Suprapubic skin (tissue), 4 donors: ENCODE measurements around the gene LYPD6B.

Source experiments
- EP300 ChIP-seq: sonication (generic); formaldehyde crosslinking; IDR thresholded peaks from one replicate; pipeline ENCODE4 v1.6.1; 2017; ENCODE audit warnings: antibody characterized with exemption
- POLR2A ChIP-seq, 2 donors: fragments of 450-650 bp; IDR thresholded peaks; one replicate each; pipeline ENCODE4 v1.6.1; 2017; ENCODE audit warnings: antibody characterized with exemption in 2 of 2, mild to moderate bottlenecking in 2 of 2, moderate library complexity in 2 of 2
- POLR2AphosphoS5 ChIP-seq, 3 donors: sonication (generic); formaldehyde crosslinking; IDR thresholded peaks; one replicate each; pipeline ENCODE4 v1.6.1; 2017; ENCODE audit warnings: antibody characterized with exemption in 3 of 3
- TF ChIP-seq, protein P1 (sequence below), 2 donors: fragments of 200-600 bp in 1 of 2; fragments of 450-650 bp in 1 of 2; sonication (generic) in 1 of 2; IDR thresholded peaks; one replicate each; pipeline ENCODE4 v1.5.1; 2016 to 2019; ENCODE audit warnings: antibody characterized with exemption in 2 of 2, mild to moderate bottlenecking in 1 of 2, moderate library complexity in 1 of 2

DNA sequence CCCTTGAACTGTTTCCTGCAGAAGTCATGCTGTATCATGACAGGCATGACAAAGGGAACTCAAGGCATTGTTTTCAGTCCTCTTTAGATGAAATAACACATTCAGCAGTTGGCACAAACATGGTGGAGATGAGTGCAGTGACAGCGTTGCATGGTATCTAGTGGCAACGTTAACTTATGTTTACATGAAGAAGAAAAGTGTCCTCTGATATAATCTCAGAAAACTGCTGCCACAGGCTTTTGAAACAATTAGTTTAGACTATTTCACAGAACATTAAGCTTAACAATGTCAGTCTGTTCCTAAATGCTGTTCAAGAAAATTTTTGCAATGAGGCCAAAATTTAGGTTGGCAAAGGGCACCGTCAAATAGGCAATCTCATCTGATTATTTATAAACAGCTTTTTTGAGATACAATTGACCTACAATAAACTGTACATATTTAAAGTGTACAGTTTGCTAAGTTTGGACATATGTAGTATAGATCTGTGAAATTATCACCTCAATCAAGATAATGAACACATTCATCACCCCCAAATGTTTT lies 64.7 kb downstream of the LYPD6B start:
- TF ChIP-seq POLR2A (IDR thresholded peaks at IDR 0.05), result no peak
- TF ChIP-seq, protein P1, sequence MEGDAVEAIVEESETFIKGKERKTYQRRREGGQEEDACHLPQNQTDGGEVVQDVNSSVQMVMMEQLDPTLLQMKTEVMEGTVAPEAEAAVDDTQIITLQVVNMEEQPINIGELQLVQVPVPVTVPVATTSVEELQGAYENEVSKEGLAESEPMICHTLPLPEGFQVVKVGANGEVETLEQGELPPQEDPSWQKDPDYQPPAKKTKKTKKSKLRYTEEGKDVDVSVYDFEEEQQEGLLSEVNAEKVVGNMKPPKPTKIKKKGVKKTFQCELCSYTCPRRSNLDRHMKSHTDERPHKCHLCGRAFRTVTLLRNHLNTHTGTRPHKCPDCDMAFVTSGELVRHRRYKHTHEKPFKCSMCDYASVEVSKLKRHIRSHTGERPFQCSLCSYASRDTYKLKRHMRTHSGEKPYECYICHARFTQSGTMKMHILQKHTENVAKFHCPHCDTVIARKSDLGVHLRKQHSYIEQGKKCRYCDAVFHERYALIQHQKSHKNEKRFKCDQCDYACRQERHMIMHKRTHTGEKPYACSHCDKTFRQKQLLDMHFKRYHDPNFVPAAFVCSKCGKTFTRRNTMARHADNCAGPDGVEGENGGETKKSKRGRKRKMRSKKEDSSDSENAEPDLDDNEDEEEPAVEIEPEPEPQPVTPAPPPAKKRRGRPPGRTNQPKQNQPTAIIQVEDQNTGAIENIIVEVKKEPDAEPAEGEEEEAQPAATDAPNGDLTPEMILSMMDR (IDR thresholded peaks at IDR 0.05), result no peak
- TF ChIP-seq EP300, result no peak
- no peak for TF ChIP-seq POLR2AphosphoS5 (IDR thresholded peaks at IDR 0.05)
